Sigmoid colon (tissue), 4 donors: ENCODE measurements around the gene ENPP6.

Source experiments
- CTCF ChIP-seq, 4 experiments: fragments of 450-650 bp in 3 of 4; fragments of 200-600 bp in 1 of 4; IDR thresholded peaks; one replicate each; pipeline ENCODE4 v1.5.1; 2016 to 2019; ENCODE audit warnings: antibody characterized with exemption in 4 of 4, mild to moderate bottlenecking in 3 of 4, moderate library complexity in 2 of 4
- EP300 ChIP-seq, 4 donors: sonication (generic); formaldehyde crosslinking; IDR thresholded peaks; one replicate each; pipeline ENCODE4 v1.6.1; 2017; ENCODE audit warnings: antibody characterized with exemption in 4 of 4
- POLR2A ChIP-seq, 2 donors: fragments of 450-650 bp; IDR thresholded peaks; one replicate each; pipeline ENCODE4 v1.6.1; 2016; ENCODE audit warnings: antibody characterized with exemption in 2 of 2, mild to moderate bottlenecking in 2 of 2, moderate library complexity in 2 of 2

- TF ChIP-seq POLR2A (IDR thresholded peaks at IDR 0.05) (no peak), CTCF (IDR thresholded peaks at IDR 0.05) (no peak), EP300 (IDR thresholded peaks at IDR 0.05) (no peak)
Measured at GRCh38 chr4:184247421-184247820, 29.7 kb upstream of the ENPP6 start.
